GM19455 (cell line): ENCODE data around the gene STK35.
"Not testable (repeated sequence)": the region's sequence is repeated elsewhere in the genome, so short reads cannot be mapped to it uniquely, and the experiment has no call there.

Experiments used
- ATAC-seq: cut with Tn5 transposase; IDR thresholded peaks from one replicate; pipeline ENCODE4 v1.9.1; 2021; ENCODE audit not compliant: unreplicated experiment

Gene STK35

DNA sequence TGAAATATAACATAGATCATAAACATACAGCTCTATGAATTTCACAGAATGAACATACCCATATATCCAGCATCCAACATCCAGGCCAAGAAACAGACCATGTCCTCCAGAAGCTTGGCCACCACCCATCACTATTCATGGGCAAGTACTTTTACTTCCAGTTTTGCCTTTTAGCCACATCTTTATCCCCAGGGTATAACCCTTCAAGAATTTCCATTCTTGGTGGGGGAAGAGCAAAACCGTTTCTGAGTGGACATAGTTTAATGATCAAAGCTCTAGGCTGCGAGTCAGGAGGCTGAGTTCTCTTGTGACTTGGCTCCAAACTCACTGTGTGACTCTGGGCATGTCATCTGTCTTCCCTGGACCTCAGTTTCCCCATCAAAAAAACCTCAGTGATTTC, 78.3 kb downstream of the STK35 start:
- ATAC-seq: no peak

DNA sequence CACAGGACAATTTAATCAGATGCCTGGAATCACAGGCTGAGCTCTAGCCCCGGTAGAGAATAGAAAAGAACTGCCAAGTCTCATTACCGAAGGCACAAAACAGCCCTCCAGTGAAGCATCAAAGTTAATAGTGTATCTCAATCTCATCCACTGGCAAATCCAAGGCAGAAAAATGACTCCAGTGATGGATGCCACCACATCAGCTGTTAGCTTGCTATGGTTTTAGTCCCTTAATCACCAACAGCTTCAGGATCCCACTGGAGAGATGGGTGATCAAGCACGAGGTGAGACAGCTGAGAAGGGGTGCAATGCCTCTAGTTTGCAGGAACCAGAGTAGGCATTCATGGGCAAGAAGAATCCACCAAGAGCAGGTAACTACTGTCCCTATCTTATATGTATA, 81.8 kb downstream of the STK35 start:
- no peak for ATAC-seq

GRCh38 chr20:2184933-2185332, 83.3 kb downstream of the STK35 start:
- not testable (repeated sequence) for ATAC-seq

- ATAC-seq: no peak
Measured at GRCh38 chr20:2195614-2196013, 94.0 kb downstream of the STK35 start.

DNA sequence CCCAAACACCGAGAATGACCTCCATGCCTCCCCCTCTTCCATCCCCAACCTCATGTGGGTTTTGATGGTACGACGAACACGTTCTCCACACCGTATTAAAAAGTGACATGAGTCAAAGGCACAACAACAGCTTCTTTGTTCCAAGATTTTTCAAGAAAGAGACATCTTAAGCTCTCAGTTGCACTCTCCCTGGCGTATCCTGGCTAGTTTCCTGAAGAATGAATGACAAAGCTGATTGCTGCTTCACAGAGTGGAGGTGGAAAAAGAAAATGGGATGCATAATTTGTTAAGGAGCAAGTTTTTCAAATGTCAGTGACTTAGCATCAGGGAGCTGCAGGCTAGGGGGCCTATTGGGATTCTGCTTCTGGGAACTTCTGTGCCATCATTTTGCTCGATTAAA, 95.5 kb downstream of the STK35 start:
- no peak for ATAC-seq
